CD4-positive, alpha-beta T cell treated with Interferon gamma for 1 hour (primary cell): Measurements from ENCODE around the gene SEPTIN5.
A peak's percentile ranks its signal among the peaks of the same experiment; 100 is the strongest.
"Not testable (repeated sequence)": the region's sequence is repeated elsewhere in the genome, so short reads cannot be mapped to it uniquely, and the experiment has no call there.

Experiments used
- DNase-seq: peaks from one replicate; pipeline ENCODE4 v3.0.0-alpha.2; 2020

The SEPTIN5 gene

GRCh38 chr22:19680911-19681862 lies 33.1 kb upstream of the SEPTIN5 start:
- DNase-seq: no peak

- DNase-seq: no peak
Observed at GRCh38 chr22:19681863-19682245, 32.4 kb upstream of the SEPTIN5 start.

GRCh38 chr22:19686946-19687345 lies 27.4 kb upstream of the SEPTIN5 start:
- no peak for DNase-seq

- DNase-seq: peak; percentile 22
Observed at GRCh38 chr22:19687561-19688300, 26.6 kb upstream of the SEPTIN5 start.

- no peak for DNase-seq
Observed at GRCh38 chr22:19688301-19689290, 25.7 kb upstream of the SEPTIN5 start.

GRCh38 chr22:19689408-19689807 lies 24.9 kb upstream of the SEPTIN5 start:
- no peak for DNase-seq

- DNase-seq: no peak
Observed at GRCh38 chr22:19691007-19691720, 23.1 kb upstream of the SEPTIN5 start.

- no peak for DNase-seq
Observed at GRCh38 chr22:19691721-19692341, 22.5 kb upstream of the SEPTIN5 start.

GRCh38 chr22:19693581-19693980 lies 20.7 kb upstream of the SEPTIN5 start:
- no peak for DNase-seq

- no peak for DNase-seq
Observed at GRCh38 chr22:19693981-19694670, 20.2 kb upstream of the SEPTIN5 start.

- no peak for DNase-seq
Observed at GRCh38 chr22:19694696-19695095, 19.6 kb upstream of the SEPTIN5 start.

GRCh38 chr22:19696504-19697276 lies 17.6 kb upstream of the SEPTIN5 start:
- no peak for DNase-seq

- DNase-seq: not testable (repeated sequence)
Observed at GRCh38 chr22:19697871-19698270, 16.4 kb upstream of the SEPTIN5 start.

GRCh38 chr22:19700790-19701419 lies 13.4 kb upstream of the SEPTIN5 start:
- DNase-seq: no peak

GRCh38 chr22:19701420-19702145 lies 12.7 kb upstream of the SEPTIN5 start:
- no peak for DNase-seq

- no peak for DNase-seq
Observed at GRCh38 chr22:19703869-19704268, 10.4 kb upstream of the SEPTIN5 start.

- DNase-seq: no peak
Observed at GRCh38 chr22:19704355-19705015, 9.8 kb upstream of the SEPTIN5 start.
